Renal pelvis (tissue), 4 donors: ENCODE results near the gene DLEC1. TPM values are rescaled to one million over a fixed set of nuclear protein-coding genes. Genes with fewer than 3 reads are reported as not detected.
"Not testable (repeated sequence)": the region's sequence is repeated elsewhere in the genome, so short reads cannot be mapped to it uniquely, and the experiment has no call there.

ENCODE experiments used
- DNase-seq: peaks from one replicate; pipeline ENCODE4 v3.0.0-alpha.2; 2013
- polyA plus RNA-seq, 3 donors: library from polyadenylated mRNA; unstranded; fragments of 120-200 nt; gene quantifications; one replicate each; pipeline ENCODE4 v1.2.1, GENCODE V29; 2013; ENCODE audit not compliant: insufficient read length in 3 of 3

The DLEC1 gene
- polyA plus RNA-seq, 3 donors: 0.56 to 1.6 (median 1.5) TPM

GRCh38 chr3:38119821-38120692 lies 81.0 kb downstream of the DLEC1 start:
- no peak for DNase-seq

DNA sequence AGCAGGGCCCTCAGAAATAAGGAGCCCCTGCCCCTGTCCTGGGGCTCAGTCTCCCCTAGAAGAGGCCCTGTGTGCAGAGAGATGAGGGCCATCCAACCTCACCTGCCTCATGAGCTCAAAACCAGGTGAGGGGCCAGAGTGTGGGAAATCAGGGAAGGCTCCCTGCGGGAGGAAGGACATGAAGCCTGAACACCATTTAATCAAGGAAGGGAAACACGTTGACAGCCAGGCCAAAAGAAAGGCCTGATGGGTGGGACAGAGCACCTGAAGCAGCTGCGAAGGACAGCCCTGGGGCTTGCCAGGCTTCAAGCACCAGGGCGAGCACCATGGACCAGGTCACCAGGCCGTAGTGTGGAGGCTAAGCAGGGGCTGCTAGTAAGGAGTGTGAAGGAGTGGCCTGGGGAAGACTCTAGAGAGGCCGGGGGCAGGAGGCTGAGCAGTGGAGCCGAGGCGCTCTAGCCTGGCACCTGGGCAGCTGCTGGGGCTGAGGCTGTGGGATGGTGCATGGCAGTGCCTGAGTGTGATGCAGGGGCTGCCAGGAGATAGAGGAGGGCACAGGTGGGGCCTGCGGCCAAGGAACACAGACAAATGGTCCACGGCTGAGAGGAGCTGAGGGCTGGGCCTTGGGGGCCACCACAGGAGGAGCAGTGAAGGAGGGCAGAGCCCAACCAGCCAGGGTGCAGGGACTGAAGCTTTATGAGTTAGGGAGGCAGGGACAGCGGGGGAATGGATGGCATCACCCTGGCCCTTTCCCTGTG lies 81.9 kb downstream of the DLEC1 start:
- no peak for DNase-seq

- no peak for DNase-seq
Observed at GRCh38 chr3:38121451-38121831, 82.4 kb downstream of the DLEC1 start.

DNA sequence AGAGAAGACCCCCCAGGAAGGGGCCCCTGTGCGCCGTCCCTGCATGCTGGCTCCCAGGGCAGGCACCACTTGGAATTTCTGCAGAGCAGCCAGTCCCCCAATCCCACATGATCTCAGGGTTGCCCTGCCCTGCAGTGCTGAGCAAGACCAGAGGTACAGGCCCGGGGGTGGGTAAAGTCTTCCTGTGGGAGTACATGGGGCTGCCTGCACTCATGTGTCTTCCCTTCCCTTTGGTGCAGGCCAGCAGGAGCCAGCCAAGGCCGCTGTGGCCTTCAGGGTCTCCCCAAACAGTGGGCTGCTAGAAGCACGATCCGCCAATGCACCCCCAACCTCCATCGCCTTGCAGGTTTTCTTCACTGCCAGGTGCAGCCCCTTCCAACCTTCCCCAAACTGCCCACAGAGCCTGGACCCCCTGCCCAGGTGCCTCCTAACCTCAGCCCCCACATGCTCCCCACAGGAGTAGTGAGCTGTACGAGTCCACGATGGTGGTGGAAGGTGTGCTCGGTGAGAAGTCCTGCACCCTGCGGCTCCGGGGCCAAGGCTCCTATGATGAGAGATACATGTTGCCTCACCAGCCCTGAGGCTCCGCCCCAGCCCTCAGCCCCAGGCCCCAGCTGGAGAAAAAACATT lies 82.9 kb downstream of the DLEC1 start:
- DNase-seq: no peak

DNA sequence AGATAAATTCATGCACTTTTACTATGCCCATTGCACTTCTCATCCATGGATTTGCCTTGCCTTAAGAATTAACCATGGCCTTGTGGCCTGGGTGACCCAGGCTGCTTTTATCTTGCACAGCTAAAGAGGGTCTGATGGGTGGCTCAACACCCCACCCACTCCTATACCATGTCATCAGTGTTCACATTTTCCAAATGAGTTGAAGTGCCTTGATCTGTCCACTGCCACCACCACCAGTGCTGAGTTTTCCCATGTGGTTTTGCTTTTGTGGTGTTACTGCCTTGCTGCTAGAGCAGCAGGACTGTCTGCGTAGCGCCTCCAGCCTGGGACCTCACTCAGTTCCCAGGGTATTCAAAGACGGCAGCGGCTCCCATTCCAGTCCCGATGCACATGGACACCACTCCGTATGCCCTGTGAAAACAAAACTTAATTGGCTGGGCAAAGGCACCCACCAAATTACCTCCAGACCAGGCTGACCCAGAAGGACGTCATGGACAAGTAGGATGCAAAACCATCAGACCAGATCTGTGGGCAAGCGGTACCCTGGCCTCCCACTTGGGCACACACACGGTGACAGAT lies 83.8 kb downstream of the DLEC1 start:
- DNase-seq: no peak

DNA sequence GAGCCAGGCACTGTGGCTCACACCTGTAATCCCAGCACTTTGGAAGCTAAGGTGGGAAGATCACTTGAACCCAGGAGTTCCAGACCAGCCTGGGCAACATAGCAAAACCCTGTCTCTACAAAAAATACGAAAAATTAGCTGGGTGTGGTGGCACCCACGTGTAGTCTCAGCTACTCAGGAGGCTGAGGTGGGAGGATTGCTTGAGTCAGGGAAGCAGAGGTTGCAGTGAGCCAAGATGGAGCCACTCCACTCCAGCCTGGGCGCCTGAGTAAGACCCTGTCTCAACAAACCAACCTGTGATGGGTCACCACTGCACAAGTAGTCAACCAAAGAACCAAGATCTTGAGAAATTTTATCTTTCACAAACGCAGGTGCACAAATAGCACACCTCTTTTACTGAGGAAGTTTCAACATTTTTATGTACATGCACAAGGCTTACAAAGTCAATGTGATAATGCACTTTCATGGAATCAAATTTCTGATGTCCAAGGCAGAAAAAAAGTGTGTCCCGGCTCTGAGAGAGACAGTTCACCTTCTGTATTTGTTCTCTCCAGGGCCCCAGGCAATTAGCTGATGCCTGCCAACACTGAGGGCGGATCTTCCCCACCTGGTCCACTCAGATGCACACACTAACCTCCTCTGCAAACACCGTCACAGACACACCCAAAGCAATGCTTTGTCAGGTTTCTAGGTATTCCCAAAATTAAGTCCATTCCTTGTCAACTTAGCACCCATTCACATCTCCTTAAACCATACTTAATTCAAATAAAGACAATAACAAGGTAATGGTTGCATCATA lies 85.5 kb downstream of the DLEC1 start:
- no peak for DNase-seq

GRCh38 chr3:38125305-38126120 lies 86.5 kb downstream of the DLEC1 start:
- no peak for DNase-seq

DNA sequence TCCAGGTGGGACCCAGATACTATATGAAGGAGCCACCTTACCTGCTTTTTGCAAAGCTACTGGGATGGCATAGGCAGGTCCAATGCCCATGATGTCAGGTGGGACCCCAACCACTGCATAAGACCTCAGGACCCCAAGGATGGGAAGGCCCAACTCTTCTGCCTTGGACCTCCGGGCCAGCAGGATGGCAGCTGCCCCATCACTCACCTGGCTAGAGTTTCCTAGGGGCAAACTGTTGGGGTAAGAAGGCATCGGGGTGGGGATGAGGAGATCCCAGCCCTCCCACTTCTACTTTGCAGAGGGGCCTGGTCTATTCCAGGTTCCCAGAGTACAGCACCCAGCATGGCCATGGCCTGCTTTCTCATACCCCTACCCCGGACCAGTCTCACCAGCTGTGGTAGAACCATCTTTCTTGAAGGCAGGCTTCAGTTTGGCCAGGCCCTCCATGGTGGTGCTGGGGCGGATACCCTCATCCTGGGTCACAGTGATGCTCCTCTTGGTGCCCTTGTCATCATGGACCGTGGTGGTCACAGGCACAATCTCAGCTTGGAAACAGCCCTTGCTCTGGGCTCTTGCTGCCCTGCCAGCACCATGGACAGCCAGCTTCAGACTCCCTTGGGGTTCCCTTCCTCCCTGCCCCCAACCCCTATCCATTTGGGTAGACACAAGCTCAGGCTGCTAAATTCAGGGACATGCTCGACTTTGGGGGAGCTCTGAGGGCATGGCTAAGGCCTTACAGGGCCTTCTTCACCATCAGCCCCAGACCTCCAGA lies 87.3 kb downstream of the DLEC1 start:
- DNase-seq: no peak

DNA sequence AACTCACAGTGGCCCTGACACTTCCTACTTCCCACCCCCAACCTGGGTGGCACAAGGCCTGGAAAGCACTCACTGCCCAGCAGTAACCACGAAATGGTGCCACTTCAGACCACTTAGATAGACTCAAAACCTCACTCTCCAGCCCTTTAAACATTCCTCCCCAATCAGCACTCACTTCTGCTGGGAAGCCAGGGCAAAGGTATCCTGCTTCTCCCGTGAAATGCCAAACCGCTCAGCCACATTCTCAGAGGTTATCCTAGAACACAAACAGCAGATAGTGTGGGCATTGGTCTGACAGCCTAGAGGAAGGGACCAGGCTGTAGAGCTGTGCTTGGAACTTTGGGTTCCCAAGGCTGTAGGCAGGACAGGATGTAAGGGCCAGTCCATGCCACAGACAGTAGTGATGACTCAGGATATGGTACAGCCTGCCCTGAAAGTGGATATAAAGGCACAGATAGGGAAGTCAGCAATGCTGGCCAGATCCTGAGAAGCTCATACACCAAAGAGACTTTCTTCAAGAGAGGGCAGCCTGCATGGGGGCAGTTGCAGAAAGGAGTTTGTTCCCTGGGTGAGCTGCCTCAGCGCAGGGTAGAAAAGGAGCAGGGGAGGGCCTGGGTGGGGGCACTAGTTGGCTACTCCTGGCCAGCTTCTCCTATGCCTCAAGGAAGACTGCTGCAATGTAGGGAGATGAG lies 88.7 kb downstream of the DLEC1 start:
- DNase-seq: no peak

- no peak for DNase-seq
Observed at GRCh38 chr3:38128303-38128655, 89.3 kb downstream of the DLEC1 start.

DNA sequence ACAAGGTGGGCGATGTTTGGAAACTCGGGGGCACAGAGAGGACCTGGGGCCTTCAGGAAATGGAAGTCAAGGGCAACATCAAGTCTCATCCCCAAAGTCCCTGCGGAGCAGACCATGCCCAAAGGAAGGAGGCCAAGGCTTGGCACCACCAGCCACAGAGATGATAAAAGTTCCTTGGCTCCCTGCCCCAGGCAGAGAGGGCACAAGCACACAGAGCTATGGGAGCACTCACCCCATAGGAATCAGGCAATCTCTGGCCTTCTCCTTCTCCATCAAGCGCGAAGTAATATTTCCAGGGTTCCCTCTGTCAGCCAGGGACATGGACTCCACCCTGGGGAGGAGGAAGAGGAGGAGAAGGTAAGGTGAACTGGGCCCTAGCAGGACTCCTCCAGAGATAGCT lies 90.0 kb downstream of the DLEC1 start:
- DNase-seq: no peak

DNA sequence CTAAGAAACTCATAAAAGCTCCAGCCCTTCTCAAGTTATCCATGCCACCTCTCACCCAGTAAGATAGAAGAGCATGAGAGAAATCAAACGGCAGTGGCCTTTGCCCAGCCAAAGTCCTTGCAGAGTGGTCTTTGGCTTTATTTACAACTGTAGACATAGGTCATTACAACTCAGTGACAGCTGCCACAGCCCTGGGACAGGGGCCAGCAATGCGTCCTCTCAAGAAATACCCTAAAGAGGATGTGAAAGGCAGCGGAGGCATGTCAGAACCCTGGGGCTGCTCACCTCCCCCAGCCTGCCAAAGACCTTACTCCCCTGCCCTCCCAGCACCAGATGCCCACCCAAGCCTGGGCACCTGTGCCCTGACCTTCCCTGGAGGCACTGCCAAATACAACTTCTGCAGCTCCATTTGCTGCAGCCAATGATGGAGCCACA lies 91.6 kb downstream of the DLEC1 start:
- no peak for DNase-seq

GRCh38 chr3:38131621-38132369 lies 92.8 kb downstream of the DLEC1 start:
- no peak for DNase-seq

GRCh38 chr3:38133209-38133556 lies 94.2 kb downstream of the DLEC1 start:
- no peak for DNase-seq

- DNase-seq: no peak
Observed at GRCh38 chr3:38133557-38134405, 94.8 kb downstream of the DLEC1 start.

DNA sequence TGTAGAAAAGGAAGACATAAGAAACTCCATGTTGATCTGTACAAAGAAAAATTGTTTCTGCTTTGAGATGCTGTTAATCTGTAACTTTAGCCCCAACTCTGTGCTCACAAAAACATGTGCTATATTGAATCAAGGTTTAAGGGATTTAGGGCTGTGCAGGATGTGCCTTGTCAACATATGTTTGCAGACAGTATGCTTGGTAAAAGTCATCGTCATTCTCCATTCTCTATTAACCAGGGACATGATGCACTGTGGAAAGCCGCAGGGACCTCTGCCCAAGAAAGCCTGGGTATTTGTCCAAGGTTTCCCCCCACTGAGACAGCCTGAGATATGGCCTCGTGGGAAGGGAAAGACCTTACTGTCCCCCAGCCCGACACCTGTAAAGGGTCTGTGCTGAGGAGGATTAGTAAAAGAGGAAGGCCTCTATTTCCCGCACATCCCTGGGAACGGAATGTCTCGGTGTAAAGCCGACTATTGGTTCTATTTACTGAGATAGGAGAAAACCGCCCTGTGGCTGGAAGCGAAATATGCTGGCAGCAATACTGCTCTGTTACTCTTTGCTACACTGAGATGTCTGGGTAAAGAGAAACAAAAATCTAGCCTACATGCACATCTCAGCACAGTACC lies 95.6 kb downstream of the DLEC1 start:
- DNase-seq: not testable (repeated sequence)
